Mucosa of descending colon (tissue), 3 donors: Measurements from ENCODE around the gene PTPRN2. TPM values are rescaled to one million over a fixed set of nuclear protein-coding genes. Genes with fewer than 3 reads are reported as not detected.

Experiments used
- ATAC-seq: fragments of 200-7000 bp; cut with Tn5 transposase; one replicate; pipeline ENCODE4 v1.9.1; 2020; ENCODE audit warnings: mild to moderate bottlenecking, moderate library complexity
- DNase-seq, 3 donors: peaks; one replicate each; pipeline ENCODE4 v3.0.0-alpha.2; 2020
- H3K36me3 ChIP-seq: fragments of 200-600 bp; one replicate; pipeline ENCODE4 v1.8.0; 2021; ENCODE audit warnings: low read depth, mild to moderate bottlenecking
- H3K4me1 ChIP-seq: fragments of 200-600 bp; one replicate; pipeline ENCODE4 v1.8.0; 2021; ENCODE audit warnings: low read depth, mild to moderate bottlenecking
- H3K4me3 ChIP-seq: fragments of 200-600 bp; one replicate; pipeline ENCODE4 v1.8.0; 2021; ENCODE audit warnings: mild to moderate bottlenecking
- H3K9me3 ChIP-seq: fragments of 200-600 bp; one replicate; pipeline ENCODE4 v1.8.0; 2021; ENCODE audit warnings: mild to moderate bottlenecking
- intact Hi-C, 2 donors: fragments of 100-400 bp; cut with DNase I in 1 of 2; cut with micrococcal nuclease in 1 of 2; formaldehyde crosslinking; loops; one replicate each; pipeline versions ENCODE4 v1.11.0 to v1.11.1; 2022; cut with DNase I, micrococcal nuclease
- total RNA-seq, 3 donors: library from RNA; stranded (reverse); fragmentation: NEBNext Ultra II Directional in 2 of 3; extraction: Animal tissue kit (Norgen Biotek cat#: 25700) in 2 of 3; gene quantifications; one replicate each; pipeline versions ENCODE4 v1.2.1 to v1.2.4, GENCODE V29; 2021 to 2023
- TF ChIP-seq, protein P1 (sequence below): fragments of 200-600 bp; IDR thresholded peaks from one replicate; pipeline ENCODE4 v1.8.0; 2022; ENCODE audit warnings: antibody characterized with exemption, mild to moderate bottlenecking
- donor health status: DM: no; HTN: no; CAD: no; lungs with moderate emphysema.
- donor health status: DM: no; HTN: no; CAD: no.
- donor health status: DM: no; HTN: yes; CAD: no.

PTPRN2 gene
- total RNA-seq, 3 donors from 2014 or later = 12.5 to 28.0 (median 26.2) TPM

- no peak for ATAC-seq
- intact Hi-C loops = no loop called here
- DNase-seq = no peak
- Histone ChIP-seq H3K4me1 (no peaks in the 10 kb centered on the region), H3K4me3 (no peak overlapping the region), H3K9me3 (no peaks in the 10 kb centered on the region), H3K36me3 (no peaks in the 10 kb centered on the region)
- TF ChIP-seq, protein P1, sequence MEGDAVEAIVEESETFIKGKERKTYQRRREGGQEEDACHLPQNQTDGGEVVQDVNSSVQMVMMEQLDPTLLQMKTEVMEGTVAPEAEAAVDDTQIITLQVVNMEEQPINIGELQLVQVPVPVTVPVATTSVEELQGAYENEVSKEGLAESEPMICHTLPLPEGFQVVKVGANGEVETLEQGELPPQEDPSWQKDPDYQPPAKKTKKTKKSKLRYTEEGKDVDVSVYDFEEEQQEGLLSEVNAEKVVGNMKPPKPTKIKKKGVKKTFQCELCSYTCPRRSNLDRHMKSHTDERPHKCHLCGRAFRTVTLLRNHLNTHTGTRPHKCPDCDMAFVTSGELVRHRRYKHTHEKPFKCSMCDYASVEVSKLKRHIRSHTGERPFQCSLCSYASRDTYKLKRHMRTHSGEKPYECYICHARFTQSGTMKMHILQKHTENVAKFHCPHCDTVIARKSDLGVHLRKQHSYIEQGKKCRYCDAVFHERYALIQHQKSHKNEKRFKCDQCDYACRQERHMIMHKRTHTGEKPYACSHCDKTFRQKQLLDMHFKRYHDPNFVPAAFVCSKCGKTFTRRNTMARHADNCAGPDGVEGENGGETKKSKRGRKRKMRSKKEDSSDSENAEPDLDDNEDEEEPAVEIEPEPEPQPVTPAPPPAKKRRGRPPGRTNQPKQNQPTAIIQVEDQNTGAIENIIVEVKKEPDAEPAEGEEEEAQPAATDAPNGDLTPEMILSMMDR = no peak
Observed at GRCh38 chr7:158315881-158316280, 271.7 kb downstream of the PTPRN2 start.

- Histone ChIP-seq H3K36me3 (no peaks in the 10 kb centered on the region), H3K9me3 (no peaks in the 10 kb centered on the region), H3K4me1 (no peaks in the 10 kb centered on the region), H3K4me3 (no peak overlapping the region)
- ATAC-seq (no peak), DNase-seq (no peak)
- intact Hi-C loops = no loop called here
- TF ChIP-seq, protein P1 = no peak
Observed at GRCh38 chr7:158315326-158315725, 272.3 kb downstream of the PTPRN2 start.

- ATAC-seq (no peak), DNase-seq (no peak)
- H3K4me3 ChIP-seq = no peak overlapping the region
- H3K9me3 ChIP-seq = no peaks in the 10 kb centered on the region
- intact Hi-C loops = no loop called here
- TF ChIP-seq, protein P1 = no peak
- H3K36me3 ChIP-seq = no peaks in the 10 kb centered on the region
- no peaks in the 10 kb centered on the region for H3K4me1 ChIP-seq
Observed at GRCh38 chr7:158314394-158314793, 273.2 kb downstream of the PTPRN2 start.

DNA sequence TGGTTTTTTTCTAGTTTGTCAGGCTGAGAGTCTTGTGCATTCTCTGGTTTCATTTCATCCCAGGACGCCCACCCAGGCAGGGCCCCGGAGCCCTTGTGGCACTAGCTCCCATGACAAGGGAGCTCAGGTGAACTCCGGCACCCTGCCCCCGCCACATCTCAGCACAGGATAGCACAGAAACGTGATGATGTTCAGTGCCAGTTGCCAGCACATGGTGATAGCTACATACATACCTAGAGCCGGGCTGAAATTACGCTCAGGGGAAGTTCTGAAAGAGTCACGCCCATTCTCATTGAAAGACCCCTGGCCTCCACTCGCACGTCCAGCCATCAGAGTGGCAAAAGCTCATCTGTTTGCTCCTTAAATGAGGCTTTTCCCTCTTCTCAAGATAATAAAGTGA, 273.7 kb downstream of the PTPRN2 start:
- Histone ChIP-seq H3K9me3 (no peaks in the 10 kb centered on the region), H3K4me1 (no peaks in the 10 kb centered on the region), H3K36me3 (no peaks in the 10 kb centered on the region), H3K4me3 (no peak overlapping the region)
- intact Hi-C loops = no loop called here
- ATAC-seq = no peak
- TF ChIP-seq, protein P1 = no peak
- no peak for DNase-seq

DNA sequence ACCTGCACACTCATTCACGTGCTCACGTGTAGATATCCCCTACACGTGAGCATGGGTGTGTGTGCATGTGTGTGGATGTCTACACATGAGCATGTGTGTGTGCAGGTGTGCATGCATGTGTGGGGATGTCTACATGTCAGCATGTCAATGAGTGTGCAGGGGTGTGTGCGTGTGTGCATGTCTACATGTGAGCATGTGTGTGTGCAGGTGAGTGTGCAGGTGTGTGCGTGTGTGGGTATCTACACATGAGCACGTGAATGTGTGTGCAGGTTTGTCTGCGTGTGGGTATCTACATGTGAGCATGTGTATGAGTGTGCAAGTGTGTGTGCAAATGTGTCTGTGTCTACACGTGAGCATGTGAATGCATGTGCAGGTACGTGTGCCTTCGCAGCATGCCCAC, 274.8 kb downstream of the PTPRN2 start:
- intact Hi-C loops = no loop called here
- DNase-seq (no peak), ATAC-seq (no peak)
- Histone ChIP-seq H3K9me3 (peaks cover 5% of the 10 kb centered on the region), H3K4me3 (no peak overlapping the region), H3K4me1 (no peaks in the 10 kb centered on the region), H3K36me3 (no peaks in the 10 kb centered on the region)
- TF ChIP-seq, protein P1 = no peak

GRCh38 chr7:158311791-158312190, 275.8 kb downstream of the PTPRN2 start:
- peaks cover 9% of the 10 kb centered on the region for H3K9me3 ChIP-seq
- ATAC-seq = no peak
- H3K4me3 ChIP-seq = no peak overlapping the region
- H3K4me1 ChIP-seq = no peaks in the 10 kb centered on the region
- intact Hi-C loops = no loop called here
- no peak for DNase-seq
- TF ChIP-seq, protein P1 = no peak
- H3K36me3 ChIP-seq = no peaks in the 10 kb centered on the region
